Liver (tissue), 9 donors: ENCODE data around the gene TSKU. TPM values are rescaled to one million over a fixed set of nuclear protein-coding genes. Genes with fewer than 3 reads are reported as not detected.

Source experiments
- DNase-seq: peaks from one replicate; pipeline ENCODE4 v3.0.0-alpha.2; 2017; ENCODE audit warnings: low spot score
- H3K27ac ChIP-seq, 2 donors: one replicate each; pipeline ENCODE4 v1.7.0; 2013; ENCODE audit warnings: inconsistent platforms in 2 of 2, low read length in 2 of 2, control low read depth in 1 of 2, low read depth in 1 of 2, mild to moderate bottlenecking in 1 of 2
- H3K27me3 ChIP-seq, 4 donors: one replicate each; pipeline versions ENCODE4 v1.6.1 to v1.7.0; 2013; ENCODE audit warnings: low read length in 3 of 4, inconsistent platforms in 1 of 4, mild to moderate bottlenecking in 1 of 4, moderate library complexity in 1 of 4; ENCODE audit not compliant: control insufficient read depth in 4 of 4, insufficient read depth in 4 of 4
- H3K36me3 ChIP-seq, 4 donors: one replicate each; pipeline versions ENCODE4 v1.6.1 to v1.7.0; 2013; ENCODE audit warnings: low read length in 3 of 4, mild to moderate bottlenecking in 3 of 4, low read depth in 1 of 4, moderate library complexity in 1 of 4; ENCODE audit not compliant: control insufficient read depth in 4 of 4, insufficient read depth in 3 of 4
- H3K4me1 ChIP-seq, 4 donors: one replicate each; pipeline versions ENCODE4 v1.6.1 to v1.7.0; 2013; ENCODE audit warnings: low read length in 3 of 4, mild to moderate bottlenecking in 3 of 4, moderate library complexity in 1 of 4; ENCODE audit not compliant: control insufficient read depth in 4 of 4, insufficient read depth in 4 of 4
- H3K4me3 ChIP-seq, 3 donors: one replicate each; pipeline versions ENCODE4 v1.6.1 to v1.7.0; 2013; ENCODE audit warnings: low read length in 3 of 3, control low read depth in 1 of 3, low read depth in 1 of 3, mild to moderate bottlenecking in 1 of 3
- H3K9ac ChIP-seq, 2 donors: one replicate each; pipeline ENCODE4 v1.7.0; 2013; ENCODE audit warnings: low read length in 2 of 2, mild to moderate bottlenecking in 2 of 2, moderate library complexity in 2 of 2, control low read depth in 1 of 2, low read depth in 1 of 2
- H3K9me3 ChIP-seq, 4 donors: one replicate each; pipeline versions ENCODE4 v1.6.1 to v1.7.0; 2013; ENCODE audit warnings: low read length in 3 of 4; ENCODE audit not compliant: control insufficient read depth in 4 of 4
- EGR1 ChIP-seq, 2 donors: IDR thresholded peaks; 2 replicates each; pipeline ENCODE4 v1.6.1; 2016 to 2018; ENCODE audit warnings: antibody characterized with exemption in 2 of 2, low read depth in 2 of 2
- FOXA1 ChIP-seq: IDR thresholded peaks from 2 replicates; pipeline ENCODE4 v1.6.1; 2016; ENCODE audit warnings: antibody characterized with exemption
- FOXA2 ChIP-seq: IDR thresholded peaks from 2 replicates; pipeline ENCODE4 v1.6.1; 2016; ENCODE audit warnings: antibody characterized with exemption
- GABPA ChIP-seq, 2 donors: IDR thresholded peaks in 1 of 2; conservative IDR thresholded peaks in 1 of 2; 2 replicates each; pipeline ENCODE4 v1.6.1; 2016; ENCODE audit warnings: antibody characterized with exemption in 2 of 2, mild to moderate bottlenecking in 1 of 2, moderate library complexity in 1 of 2
- HNF4A ChIP-seq, 2 donors: conservative IDR thresholded peaks; 2 replicates each; pipeline ENCODE4 v1.6.1; 2016; ENCODE audit warnings: antibody characterized with exemption in 2 of 2, mild to moderate bottlenecking in 2 of 2
- HNF4G ChIP-seq: IDR thresholded peaks from 2 replicates; pipeline ENCODE4 v1.6.1; 2016; ENCODE audit warnings: antibody characterized with exemption
- JUND ChIP-seq, 2 donors: IDR thresholded peaks; 2 replicates each; pipeline ENCODE4 v1.6.1; 2016; ENCODE audit warnings: antibody characterized with exemption in 2 of 2
- NR2F2 ChIP-seq: IDR thresholded peaks from 2 replicates; pipeline ENCODE4 v1.6.1; 2016; ENCODE audit warnings: antibody characterized with exemption
- RAD21 ChIP-seq, 2 donors: IDR thresholded peaks; 2 replicates each; pipeline ENCODE4 v1.6.1; 2016; ENCODE audit warnings: antibody characterized with exemption in 2 of 2, mild to moderate bottlenecking in 2 of 2
- SP1 ChIP-seq: IDR thresholded peaks from 2 replicates; pipeline ENCODE4 v1.6.1; 2018; ENCODE audit warnings: antibody characterized with exemption, mild to moderate bottlenecking
- TAF1 ChIP-seq: conservative IDR thresholded peaks from 2 replicates; pipeline ENCODE4 v1.6.1; 2016; ENCODE audit warnings: antibody characterized with exemption, mild to moderate bottlenecking
- WGBS: extraction: QIAGEN DNeasy Blood & Tissue Kit; methylation state at CpG from one replicate; pipeline ENCODE4 v1.1.7; 2013; 5-methylcytosine and 5-hydroxymethylcytosine counted together
- polyA plus RNA-seq, 2 donors: library from polyadenylated mRNA; stranded (reverse) in 1 of 2; unstranded in 1 of 2; fragments of 200-250 nt in 1 of 2; fragments of >200 nt in 1 of 2; fragmentation: Nextera tagmentation in 1 of 2; extraction: Ambion mirVana in 1 of 2; gene quantifications; one replicate each; pipeline versions ENCODE4 v1.2.1 to v1.2.3, GENCODE V29; 2013 to 2015
- total RNA-seq, 2 donors: library from RNA; depleted of rRNA; stranded (reverse); fragments of >200 nt; gene quantifications; one replicate each; pipeline ENCODE4 v1.2.3, GENCODE V29; 2014
- TF ChIP-seq, protein P1 (sequence below): IDR thresholded peaks from 2 replicates; pipeline ENCODE4 v1.6.1; 2016; ENCODE audit warnings: antibody characterized with exemption
- TF ChIP-seq, protein P2 (sequence below): IDR thresholded peaks from 2 replicates; pipeline ENCODE4 v1.6.1; 2016; ENCODE audit warnings: antibody characterized with exemption
- TF ChIP-seq, protein P3 (sequence below): IDR thresholded peaks from 2 replicates; pipeline ENCODE4 v1.6.1; 2016; ENCODE audit warnings: antibody characterized with exemption
- TF ChIP-seq, protein P4 (sequence below): fragments of 150-350 bp; IDR thresholded peaks from 2 replicates; pipeline ENCODE4 v1.5.1; 2017; ENCODE audit warnings: improper control_type of control experiment, low read depth, low read length; ENCODE audit not compliant: missing input control
- TF ChIP-seq, protein P5 (sequence below): IDR thresholded peaks from 2 replicates; pipeline ENCODE4 v1.6.1; 2016; ENCODE audit warnings: antibody characterized with exemption, mild to moderate bottlenecking
- donor health status: healthy.
- donor health status: healthy.
- donor health status: healthy.
- donor health status: healthy.
- donor health status: healthy.

The TSKU gene
- total and polyA plus RNA-seq, 4 donors = 3.3 to 492 (median 46.0) TPM

DNA sequence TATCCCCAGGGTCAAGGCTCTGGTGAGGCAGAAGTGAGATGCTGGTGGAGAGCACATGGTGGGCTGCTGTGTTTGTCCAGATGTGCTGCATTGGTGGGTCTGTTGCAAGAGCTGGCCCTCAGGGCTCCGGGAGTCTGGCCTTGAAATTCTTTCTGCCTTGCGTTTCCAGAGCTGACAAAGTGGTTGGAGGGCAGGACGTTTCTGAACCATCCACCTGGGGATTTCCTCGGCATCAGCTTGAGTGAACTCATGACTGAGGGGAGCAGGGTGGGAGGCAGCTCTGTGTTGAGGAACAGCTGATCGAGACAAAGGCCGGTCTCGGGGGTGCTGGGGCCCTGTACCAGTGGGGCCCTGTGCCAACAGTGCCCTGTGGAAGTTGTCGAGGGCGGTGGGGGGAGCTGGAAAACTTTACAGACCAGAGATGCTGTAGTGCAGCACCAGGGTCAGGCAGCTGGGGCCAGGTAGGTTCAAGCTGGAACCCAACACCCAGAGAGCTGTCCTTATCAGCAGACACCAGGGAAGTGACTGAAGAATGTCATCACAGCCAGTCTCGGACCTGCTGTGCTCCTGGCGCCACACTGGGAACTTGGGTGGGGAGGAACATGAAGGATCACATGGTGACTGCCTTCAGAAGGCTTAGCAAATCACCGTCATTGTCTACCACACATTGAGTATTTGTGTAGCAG is 4.9 kb downstream of the TSKU start:
- no peaks in the 10 kb centered on the region for H3K27me3 ChIP-seq
- no peak for DNase-seq
- no peak overlapping the region for H3K9ac ChIP-seq
- WGBS = 57% methylated on average over 12 of the region's 12 CpGs
- peak overlapping the region in 1 of 3 donors; percentile 86 for H3K4me3 ChIP-seq
- H3K4me1 ChIP-seq = peaks cover 2 to 80% (median 56%) of the 10 kb centered on the region in 4 donors
- TF ChIP-seq NR2F2 (no peak), EGR1 (IDR thresholded peaks at IDR 0.05; ENCODE audit: low read depth in 2 of 2) (no peak), JUND (IDR thresholded peaks at IDR 0.05) (no peak), TAF1 (no peak), GABPA (IDR thresholded peaks at IDR 0.05 in 1 of 2, conservative IDR thresholded peaks at IDR 0.05 in 1 of 2) (no peak), RAD21 (IDR thresholded peaks at IDR 0.05) (no peak), HNF4A (conservative IDR thresholded peaks at IDR 0.05) (no peak), FOXA1 (no peak), HNF4G (no peak), SP1 (no peak), FOXA2 (no peak)
- TF ChIP-seq, protein P1, sequence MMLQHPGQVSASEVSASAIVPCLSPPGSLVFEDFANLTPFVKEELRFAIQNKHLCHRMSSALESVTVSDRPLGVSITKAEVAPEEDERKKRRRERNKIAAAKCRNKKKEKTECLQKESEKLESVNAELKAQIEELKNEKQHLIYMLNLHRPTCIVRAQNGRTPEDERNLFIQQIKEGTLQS = no peak
- TF ChIP-seq, protein P2, sequence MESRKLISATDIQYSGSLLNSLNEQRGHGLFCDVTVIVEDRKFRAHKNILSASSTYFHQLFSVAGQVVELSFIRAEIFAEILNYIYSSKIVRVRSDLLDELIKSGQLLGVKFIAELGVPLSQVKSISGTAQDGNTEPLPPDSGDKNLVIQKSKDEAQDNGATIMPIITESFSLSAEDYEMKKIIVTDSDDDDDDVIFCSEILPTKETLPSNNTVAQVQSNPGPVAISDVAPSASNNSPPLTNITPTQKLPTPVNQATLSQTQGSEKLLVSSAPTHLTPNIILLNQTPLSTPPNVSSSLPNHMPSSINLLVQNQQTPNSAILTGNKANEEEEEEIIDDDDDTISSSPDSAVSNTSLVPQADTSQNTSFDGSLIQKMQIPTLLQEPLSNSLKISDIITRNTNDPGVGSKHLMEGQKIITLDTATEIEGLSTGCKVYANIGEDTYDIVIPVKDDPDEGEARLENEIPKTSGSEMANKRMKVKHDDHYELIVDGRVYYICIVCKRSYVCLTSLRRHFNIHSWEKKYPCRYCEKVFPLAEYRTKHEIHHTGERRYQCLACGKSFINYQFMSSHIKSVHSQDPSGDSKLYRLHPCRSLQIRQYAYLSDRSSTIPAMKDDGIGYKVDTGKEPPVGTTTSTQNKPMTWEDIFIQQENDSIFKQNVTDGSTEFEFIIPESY = no peak
- TF ChIP-seq, protein P3, sequence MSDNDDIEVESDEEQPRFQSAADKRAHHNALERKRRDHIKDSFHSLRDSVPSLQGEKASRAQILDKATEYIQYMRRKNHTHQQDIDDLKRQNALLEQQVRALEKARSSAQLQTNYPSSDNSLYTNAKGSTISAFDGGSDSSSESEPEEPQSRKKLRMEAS = no peak
- TF ChIP-seq, protein P4, sequence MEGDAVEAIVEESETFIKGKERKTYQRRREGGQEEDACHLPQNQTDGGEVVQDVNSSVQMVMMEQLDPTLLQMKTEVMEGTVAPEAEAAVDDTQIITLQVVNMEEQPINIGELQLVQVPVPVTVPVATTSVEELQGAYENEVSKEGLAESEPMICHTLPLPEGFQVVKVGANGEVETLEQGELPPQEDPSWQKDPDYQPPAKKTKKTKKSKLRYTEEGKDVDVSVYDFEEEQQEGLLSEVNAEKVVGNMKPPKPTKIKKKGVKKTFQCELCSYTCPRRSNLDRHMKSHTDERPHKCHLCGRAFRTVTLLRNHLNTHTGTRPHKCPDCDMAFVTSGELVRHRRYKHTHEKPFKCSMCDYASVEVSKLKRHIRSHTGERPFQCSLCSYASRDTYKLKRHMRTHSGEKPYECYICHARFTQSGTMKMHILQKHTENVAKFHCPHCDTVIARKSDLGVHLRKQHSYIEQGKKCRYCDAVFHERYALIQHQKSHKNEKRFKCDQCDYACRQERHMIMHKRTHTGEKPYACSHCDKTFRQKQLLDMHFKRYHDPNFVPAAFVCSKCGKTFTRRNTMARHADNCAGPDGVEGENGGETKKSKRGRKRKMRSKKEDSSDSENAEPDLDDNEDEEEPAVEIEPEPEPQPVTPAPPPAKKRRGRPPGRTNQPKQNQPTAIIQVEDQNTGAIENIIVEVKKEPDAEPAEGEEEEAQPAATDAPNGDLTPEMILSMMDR = no peak
- TF ChIP-seq, protein P5, sequence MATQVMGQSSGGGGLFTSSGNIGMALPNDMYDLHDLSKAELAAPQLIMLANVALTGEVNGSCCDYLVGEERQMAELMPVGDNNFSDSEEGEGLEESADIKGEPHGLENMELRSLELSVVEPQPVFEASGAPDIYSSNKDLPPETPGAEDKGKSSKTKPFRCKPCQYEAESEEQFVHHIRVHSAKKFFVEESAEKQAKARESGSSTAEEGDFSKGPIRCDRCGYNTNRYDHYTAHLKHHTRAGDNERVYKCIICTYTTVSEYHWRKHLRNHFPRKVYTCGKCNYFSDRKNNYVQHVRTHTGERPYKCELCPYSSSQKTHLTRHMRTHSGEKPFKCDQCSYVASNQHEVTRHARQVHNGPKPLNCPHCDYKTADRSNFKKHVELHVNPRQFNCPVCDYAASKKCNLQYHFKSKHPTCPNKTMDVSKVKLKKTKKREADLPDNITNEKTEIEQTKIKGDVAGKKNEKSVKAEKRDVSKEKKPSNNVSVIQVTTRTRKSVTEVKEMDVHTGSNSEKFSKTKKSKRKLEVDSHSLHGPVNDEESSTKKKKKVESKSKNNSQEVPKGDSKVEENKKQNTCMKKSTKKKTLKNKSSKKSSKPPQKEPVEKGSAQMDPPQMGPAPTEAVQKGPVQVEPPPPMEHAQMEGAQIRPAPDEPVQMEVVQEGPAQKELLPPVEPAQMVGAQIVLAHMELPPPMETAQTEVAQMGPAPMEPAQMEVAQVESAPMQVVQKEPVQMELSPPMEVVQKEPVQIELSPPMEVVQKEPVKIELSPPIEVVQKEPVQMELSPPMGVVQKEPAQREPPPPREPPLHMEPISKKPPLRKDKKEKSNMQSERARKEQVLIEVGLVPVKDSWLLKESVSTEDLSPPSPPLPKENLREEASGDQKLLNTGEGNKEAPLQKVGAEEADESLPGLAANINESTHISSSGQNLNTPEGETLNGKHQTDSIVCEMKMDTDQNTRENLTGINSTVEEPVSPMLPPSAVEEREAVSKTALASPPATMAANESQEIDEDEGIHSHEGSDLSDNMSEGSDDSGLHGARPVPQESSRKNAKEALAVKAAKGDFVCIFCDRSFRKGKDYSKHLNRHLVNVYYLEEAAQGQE = no peak
- no peaks in the 10 kb centered on the region for H3K9me3 ChIP-seq
- H3K27ac ChIP-seq = no peak overlapping the region
- peaks cover 0 to 7% (median 1%) of the 10 kb centered on the region in 4 donors for H3K36me3 ChIP-seq
